ENCODE results near the gene OTOP3.
A peak's percentile ranks its signal among the peaks of the same experiment; 100 is the strongest.
"Not testable (repeated sequence)": the region's sequence is repeated elsewhere in the genome, so short reads cannot be mapped to it uniquely, and the experiment has no call there.

OTOP3 gene

DNA sequence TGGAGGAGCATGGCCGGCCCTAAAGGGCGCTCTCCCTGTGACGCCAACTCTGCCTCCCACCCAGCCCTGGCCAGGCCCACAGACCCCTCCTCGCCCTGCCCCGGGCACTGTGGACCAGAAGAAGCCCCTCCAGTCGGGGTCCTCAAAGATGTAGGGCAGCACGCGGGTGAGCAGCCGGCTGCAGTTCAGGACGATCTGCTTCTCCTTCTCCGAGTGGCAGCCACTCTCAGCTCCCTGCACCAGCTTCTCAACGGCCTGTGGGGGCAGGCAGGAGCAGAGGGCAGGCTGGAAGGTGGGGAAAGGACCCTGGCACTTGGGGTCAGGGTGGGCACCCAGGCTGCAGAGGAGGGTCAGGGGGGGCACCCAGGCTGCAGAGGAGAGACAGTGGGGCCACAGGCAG is 28.0 kb downstream of the OTOP3 start:
- no peak for DNase-seq

GRCh38 chr17:74964246-74964761 is 28.6 kb downstream of the OTOP3 start:
- no peak for DNase-seq

DNA sequence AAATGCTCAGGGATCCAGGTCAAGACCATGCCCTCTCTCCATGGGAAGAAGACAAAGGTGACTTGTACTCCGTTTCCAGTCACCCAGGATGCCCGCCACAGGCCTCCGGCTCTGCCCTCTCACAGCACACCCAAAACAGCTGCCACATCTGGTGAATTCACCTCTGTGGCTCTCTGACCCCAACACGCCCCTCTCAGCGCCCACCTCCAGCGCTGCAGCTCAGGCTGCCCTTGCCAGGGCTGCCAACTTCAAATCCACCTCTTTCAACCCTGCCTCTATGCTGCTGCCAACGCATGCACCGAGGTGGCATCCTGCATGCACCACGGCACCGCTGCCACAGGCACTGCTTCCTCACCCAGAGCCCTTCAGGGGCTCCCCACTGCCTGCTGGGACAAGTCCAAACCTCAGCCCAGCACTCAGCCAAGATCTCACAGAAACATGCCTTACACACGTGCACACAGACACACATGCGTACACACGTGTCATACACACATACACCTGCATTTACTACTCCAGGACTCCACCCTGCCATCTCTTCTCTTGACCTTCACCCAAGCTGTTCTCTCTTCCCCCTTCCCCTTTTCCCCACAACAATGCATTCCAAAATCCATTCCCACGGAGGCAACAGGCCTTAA is 29.4 kb downstream of the OTOP3 start:
- DNase-seq = no peak

DNA sequence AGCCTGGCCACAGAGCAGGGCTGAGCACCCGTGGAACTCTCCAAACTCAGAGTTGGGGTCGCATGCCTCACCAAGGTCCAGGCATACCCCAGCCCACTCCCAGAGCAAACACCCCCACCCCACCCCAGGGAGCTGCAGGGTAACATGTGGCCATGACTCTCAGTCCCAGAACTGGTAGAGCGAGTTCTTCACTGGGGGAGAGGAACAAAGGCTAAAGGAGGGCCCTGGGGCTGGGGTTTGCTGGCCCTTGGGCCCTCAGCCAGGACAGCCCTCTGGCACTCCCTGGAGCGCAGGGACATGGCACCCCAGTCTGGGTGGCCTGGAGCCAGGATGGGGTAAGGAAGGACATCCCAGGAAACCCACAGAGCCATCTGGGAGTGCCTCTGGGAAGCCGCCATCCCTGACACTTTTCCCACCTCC is 32.7 kb downstream of the OTOP3 start:
- DNase-seq = peak; percentile 8

- DNase-seq = not testable (repeated sequence)
These were observed 33.8 kb downstream of the OTOP3 start for GRCh38 chr17:74969501-74969900.

DNA sequence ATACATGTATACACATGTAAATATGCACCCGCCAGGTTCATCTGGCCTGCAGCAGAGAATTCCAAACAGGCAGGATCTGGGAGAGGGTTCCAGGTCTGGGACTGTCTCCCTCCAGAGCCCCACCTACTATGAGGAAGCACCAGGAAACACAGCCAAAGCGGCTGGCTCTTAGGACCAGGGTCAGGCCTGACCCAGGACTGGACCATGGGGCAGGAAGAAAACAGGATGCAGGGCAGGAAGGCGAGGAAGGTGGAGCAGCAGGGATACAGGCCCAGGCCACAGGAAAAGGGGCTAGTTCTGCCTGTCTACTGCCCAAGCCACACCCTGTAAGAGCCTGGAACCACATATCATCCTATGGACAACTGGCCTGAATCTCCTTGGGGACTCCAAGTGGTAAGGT is 34.7 kb downstream of the OTOP3 start:
- no peak for DNase-seq

GRCh38 chr17:74971069-74971841 is 35.6 kb downstream of the OTOP3 start:
- no peak for DNase-seq

GRCh38 chr17:74971842-74972106 is 36.1 kb downstream of the OTOP3 start:
- DNase-seq = no peak

- peak; percentile 82 for DNase-seq
These were observed 36.6 kb downstream of the OTOP3 start, which contains the start of gene HID1 for GRCh38 chr17:74972107-74972972. HID1 (minus strand) TSS chr17:74972759; CDS start chr17:74972656, 103 bp downstream.

- DNase-seq = no peak
These were observed 37.3 kb downstream of the OTOP3 start for GRCh38 chr17:74972973-74973328.

- DNase-seq = no peak
These were observed 40.2 kb downstream of the OTOP3 start for GRCh38 chr17:74975943-74976342.

DNA sequence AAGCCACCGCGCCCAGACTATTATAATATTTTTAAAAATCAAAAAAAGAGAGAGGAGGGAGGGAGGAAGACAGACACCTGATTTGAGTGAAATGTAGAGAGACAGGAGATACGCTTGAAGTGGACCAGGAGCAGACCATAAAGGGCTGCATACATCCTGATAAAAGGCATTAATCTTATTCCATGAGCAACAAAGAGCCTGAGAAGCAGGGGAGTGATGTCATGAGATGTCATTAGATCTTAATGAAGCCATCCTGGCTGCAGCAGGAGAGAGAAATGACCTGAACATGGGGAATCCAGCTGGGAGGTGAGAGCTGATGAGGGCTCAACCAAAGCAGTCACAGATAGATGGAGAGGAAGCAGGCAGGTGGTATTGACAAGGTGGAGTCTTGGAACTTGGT is 42.1 kb downstream of the OTOP3 start:
- DNase-seq = no peak

- no peak for DNase-seq
These were observed 42.5 kb downstream of the OTOP3 start for GRCh38 chr17:74978240-74978639.

GRCh38 chr17:74979408-74980146 is 43.9 kb downstream of the OTOP3 start:
- DNase-seq = no peak

- DNase-seq = no peak
These were observed 45.8 kb downstream of the OTOP3 start for GRCh38 chr17:74981318-74981978.

DNA sequence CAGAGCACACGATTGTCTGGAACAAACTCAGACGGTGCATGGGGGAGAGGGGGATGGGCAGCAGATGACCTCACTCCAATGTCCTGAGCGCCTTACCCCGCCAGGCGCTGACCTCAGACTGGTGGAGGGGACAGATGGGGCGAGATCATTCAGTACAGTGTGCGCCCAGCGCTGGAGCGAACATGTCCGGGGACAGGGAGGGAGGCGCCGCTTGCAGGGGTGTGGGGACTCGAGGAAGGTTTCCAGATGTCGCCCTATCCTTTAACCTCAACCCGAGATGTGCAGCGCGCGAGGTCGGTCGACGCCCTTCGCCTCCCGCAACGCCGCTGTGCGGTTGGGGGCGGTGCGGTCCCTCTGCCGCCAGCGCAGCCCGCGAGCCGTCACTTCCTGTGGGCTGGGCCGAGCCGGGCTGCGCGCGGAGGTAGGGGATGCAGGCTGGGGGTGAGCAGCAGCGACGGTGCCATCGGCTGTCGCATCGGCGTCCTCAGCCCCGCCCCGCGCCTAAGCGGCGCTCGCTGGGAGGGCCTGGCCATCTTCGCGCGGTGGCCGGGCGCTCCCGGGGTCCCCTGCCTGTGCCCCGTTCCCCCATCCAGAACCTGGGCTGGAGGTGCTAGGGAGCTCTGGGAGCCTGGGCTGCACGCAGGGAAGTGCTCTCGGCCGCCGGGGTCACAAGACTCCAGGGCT is 46.4 kb downstream of the OTOP3 start:
- peak; percentile 92 for DNase-seq

DNA sequence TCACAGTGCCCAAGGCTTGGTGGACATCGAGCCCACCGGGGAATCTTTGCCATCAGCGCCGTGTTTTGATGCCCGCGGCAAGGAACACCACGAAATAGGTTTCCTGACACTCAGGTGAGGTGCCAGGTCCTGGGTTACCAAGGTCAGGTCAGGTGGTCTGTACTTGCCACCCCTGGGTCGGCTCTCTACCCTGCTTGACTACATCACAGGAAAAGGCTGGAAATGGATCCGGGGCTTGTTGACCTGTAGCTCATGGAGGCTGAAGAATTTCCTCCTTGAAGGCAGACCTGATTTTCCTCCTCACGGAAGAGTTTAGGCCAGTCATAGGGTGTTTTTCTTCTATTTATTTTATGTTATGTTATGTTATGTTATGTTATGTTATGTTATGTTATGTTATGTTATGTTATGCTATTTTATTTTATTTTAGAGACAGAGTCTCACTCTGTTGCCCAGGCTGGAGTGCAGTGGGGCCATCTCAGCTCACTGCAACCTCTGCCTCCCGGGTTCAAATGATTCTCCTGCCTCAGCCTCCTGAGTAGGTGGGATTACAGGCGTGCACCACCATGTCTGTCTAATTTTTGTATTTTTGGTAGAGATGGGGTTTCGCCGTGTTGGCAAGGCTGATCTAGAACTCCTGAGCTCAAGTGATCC is 47.1 kb downstream of the OTOP3 start:
- DNase-seq = peak; percentile 35

DNA sequence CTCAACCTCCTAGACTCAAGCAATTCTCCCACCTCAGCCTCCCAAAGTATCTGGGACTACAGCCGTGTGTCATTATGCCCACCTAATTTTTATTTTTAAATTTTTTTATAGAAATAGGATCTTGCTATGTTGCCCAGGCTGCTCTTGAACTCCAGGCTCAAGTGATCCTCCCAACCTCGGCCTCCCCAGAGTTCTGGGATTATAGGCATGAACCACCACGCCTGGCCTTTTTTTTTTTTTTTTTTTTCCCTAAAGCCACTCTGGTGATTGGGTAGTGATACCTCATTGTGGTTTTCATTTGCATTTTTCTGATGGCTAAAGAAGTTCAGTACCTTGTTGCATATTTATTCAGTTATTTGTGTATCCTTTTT is 50.5 kb downstream of the OTOP3 start:
- DNase-seq = no peak

- DNase-seq = peak; percentile 95
These were observed 51.8 kb downstream of the OTOP3 start, which contains the start of gene CDR2L for GRCh38 chr17:74987418-74987908. CDR2L (plus strand) TSS chr17:74987632; CDS start chr17:74988044, 412 bp downstream.

- DNase-seq = peak; percentile 31
These were observed 52.4 kb downstream of the OTOP3 start for GRCh38 chr17:74987909-74988711.

Data from NCI-H774 (cell line).